ENCODE results near the gene FOXI3.

- TF ChIP-seq CTCF (IDR thresholded peaks at IDR 0.05) (no peak), POLR2A (IDR thresholded peaks at IDR 0.05) (no peak), POLR2AphosphoS5 (IDR thresholded peaks at IDR 0.05; ENCODE audit: insufficient read depth in 1 of 2, low read depth in 1 of 2) (no peak)
Observed at GRCh38 chr2:88499204-88499603, 46.7 kb upstream of the FOXI3 start.

Data from vagina (tissue), 2 donors.